ENCODE data around the gene PRR7. TPM values are rescaled to one million over a fixed set of nuclear protein-coding genes. Genes with fewer than 3 reads are reported as not detected.

Gene PRR7
- total and polyA plus RNA-seq, 2 of the 13 experiments (the other 11 are each of a cell fraction or from before 2014, with no cell fraction given) = 4.8 to 5.0 TPM

DNA sequence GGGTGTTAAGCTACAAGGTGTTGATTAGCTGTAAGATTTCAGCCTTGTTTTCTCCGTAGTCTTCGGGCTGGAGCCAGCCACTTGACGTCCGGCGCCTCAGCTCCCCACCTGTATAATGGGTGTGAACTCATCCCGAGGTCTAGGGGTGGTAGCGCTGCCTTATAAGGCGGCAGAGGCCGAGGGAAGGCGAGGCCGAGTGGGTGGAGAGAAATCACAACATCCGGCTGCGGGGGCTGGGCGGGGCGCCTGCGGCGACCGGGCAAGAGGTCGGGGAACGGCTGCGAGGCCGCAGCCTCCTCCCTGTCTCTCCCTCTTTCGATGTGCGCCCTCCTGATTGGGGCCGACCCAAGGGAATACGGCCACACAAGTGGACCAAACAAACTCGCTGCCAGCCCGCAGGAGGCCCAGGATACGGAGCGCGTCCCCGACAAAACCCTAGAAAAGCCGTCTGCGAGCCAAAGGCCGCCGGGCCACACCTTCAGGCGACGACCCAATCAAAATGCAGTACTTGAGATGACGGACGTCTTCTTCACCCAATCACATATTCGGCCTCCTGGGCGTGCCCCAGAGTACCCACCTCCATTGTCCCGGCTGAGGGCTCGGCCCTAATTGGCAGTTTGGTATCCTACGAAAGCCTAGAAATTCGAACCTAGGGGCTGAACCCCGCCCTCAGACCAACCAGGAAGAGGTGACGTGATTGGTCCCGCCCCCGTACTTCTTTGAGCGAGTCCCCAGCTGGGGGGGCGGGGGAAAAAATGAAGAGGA is 20.6 kb upstream of the PRR7 start (continued):
- TF ChIP-seq, protein P1, sequence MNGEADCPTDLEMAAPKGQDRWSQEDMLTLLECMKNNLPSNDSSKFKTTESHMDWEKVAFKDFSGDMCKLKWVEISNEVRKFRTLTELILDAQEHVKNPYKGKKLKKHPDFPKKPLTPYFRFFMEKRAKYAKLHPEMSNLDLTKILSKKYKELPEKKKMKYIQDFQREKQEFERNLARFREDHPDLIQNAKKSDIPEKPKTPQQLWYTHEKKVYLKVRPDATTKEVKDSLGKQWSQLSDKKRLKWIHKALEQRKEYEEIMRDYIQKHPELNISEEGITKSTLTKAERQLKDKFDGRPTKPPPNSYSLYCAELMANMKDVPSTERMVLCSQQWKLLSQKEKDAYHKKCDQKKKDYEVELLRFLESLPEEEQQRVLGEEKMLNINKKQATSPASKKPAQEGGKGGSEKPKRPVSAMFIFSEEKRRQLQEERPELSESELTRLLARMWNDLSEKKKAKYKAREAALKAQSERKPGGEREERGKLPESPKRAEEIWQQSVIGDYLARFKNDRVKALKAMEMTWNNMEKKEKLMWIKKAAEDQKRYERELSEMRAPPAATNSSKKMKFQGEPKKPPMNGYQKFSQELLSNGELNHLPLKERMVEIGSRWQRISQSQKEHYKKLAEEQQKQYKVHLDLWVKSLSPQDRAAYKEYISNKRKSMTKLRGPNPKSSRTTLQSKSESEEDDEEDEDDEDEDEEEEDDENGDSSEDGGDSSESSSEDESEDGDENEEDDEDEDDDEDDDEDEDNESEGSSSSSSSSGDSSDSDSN (CRISPR knock-in tag; IDR thresholded peaks at IDR 0.05) = 0 out of 2 replicates have a peak, but pooled peaks have one; percentile 30
- TF ChIP-seq SMARCC2 (IDR thresholded peaks at IDR 0.05) (no peak), EHMT2 (IDR thresholded peaks at IDR 0.05; ENCODE audit: borderline replicate concordance, low read depth, low read length) (no peak), HMG20A (CRISPR knock-in tag; IDR thresholded peaks at IDR 0.05; ENCODE audit: borderline replicate concordance) (no peak), RFXAP (CRISPR knock-in tag; IDR thresholded peaks at IDR 0.05; ENCODE audit: borderline replicate concordance) (peak; percentile 76), ZBTB8A (CRISPR knock-in tag; IDR thresholded peaks at IDR 0.05; ENCODE audit: borderline replicate concordance, low read depth) (no peak), ZNF761 (CRISPR knock-in tag; conservative IDR thresholded peaks at IDR 0.05) (no peak), ZNF34 (CRISPR knock-in tag; IDR thresholded peaks at IDR 0.05; ENCODE audit: borderline replicate concordance) (no peak), ZMAT5 (CRISPR knock-in tag; IDR thresholded peaks at IDR 0.05; ENCODE audit: borderline replicate concordance, low read depth) (no peak), ADNP (CRISPR knock-in tag; IDR thresholded peaks at IDR 0.05) (peak; percentile 83; the same call in 1 of the 2 replicates)
- TF ChIP-seq, protein P2, sequence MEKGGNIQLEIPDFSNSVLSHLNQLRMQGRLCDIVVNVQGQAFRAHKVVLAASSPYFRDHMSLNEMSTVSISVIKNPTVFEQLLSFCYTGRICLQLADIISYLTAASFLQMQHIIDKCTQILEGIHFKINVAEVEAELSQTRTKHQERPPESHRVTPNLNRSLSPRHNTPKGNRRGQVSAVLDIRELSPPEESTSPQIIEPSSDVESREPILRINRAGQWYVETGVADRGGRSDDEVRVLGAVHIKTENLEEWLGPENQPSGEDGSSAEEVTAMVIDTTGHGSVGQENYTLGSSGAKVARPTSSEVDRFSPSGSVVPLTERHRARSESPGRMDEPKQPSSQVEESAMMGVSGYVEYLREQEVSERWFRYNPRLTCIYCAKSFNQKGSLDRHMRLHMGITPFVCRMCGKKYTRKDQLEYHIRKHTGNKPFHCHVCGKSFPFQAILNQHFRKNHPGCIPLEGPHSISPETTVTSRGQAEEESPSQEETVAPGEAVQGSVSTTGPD (CRISPR knock-in tag; IDR thresholded peaks at IDR 0.05) = no peak; the same call in 1 of the 2 replicates
- TF ChIP-seq, protein P3, sequence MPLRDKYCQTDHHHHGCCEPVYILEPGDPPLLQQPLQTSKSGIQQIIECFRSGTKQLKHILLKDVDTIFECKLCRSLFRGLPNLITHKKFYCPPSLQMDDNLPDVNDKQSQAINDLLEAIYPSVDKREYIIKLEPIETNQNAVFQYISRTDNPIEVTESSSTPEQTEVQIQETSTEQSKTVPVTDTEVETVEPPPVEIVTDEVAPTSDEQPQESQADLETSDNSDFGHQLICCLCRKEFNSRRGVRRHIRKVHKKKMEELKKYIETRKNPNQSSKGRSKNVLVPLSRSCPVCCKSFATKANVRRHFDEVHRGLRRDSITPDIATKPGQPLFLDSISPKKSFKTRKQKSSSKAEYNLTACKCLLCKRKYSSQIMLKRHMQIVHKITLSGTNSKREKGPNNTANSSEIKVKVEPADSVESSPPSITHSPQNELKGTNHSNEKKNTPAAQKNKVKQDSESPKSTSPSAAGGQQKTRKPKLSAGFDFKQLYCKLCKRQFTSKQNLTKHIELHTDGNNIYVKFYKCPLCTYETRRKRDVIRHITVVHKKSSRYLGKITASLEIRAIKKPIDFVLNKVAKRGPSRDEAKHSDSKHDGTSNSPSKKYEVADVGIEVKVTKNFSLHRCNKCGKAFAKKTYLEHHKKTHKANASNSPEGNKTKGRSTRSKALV (CRISPR knock-in tag; IDR thresholded peaks at IDR 0.05) = peak; percentile 70
- TF ChIP-seq, protein P4, sequence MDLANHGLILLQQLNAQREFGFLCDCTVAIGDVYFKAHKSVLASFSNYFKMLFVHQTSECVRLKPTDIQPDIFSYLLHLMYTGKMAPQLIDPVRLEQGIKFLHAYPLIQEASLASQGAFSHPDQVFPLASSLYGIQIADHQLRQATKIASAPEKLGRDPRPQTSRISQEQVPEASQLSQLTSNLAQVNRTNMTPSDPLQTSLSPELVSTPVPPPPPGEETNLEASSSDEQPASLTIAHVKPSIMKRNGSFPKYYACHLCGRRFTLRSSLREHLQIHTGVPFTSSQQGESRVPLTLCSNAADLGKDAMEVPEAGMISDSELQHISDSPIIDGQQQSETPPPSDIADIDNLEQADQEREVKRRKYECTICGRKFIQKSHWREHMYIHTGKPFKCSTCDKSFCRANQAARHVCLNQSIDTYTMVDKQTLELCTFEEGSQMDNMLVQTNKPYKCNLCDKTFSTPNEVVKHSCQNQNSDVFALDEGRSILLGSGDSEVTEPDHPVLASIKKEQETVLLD (CRISPR knock-in tag; IDR thresholded peaks at IDR 0.05; ENCODE audit: low read depth) = no peak
- TF ChIP-seq, protein P5, sequence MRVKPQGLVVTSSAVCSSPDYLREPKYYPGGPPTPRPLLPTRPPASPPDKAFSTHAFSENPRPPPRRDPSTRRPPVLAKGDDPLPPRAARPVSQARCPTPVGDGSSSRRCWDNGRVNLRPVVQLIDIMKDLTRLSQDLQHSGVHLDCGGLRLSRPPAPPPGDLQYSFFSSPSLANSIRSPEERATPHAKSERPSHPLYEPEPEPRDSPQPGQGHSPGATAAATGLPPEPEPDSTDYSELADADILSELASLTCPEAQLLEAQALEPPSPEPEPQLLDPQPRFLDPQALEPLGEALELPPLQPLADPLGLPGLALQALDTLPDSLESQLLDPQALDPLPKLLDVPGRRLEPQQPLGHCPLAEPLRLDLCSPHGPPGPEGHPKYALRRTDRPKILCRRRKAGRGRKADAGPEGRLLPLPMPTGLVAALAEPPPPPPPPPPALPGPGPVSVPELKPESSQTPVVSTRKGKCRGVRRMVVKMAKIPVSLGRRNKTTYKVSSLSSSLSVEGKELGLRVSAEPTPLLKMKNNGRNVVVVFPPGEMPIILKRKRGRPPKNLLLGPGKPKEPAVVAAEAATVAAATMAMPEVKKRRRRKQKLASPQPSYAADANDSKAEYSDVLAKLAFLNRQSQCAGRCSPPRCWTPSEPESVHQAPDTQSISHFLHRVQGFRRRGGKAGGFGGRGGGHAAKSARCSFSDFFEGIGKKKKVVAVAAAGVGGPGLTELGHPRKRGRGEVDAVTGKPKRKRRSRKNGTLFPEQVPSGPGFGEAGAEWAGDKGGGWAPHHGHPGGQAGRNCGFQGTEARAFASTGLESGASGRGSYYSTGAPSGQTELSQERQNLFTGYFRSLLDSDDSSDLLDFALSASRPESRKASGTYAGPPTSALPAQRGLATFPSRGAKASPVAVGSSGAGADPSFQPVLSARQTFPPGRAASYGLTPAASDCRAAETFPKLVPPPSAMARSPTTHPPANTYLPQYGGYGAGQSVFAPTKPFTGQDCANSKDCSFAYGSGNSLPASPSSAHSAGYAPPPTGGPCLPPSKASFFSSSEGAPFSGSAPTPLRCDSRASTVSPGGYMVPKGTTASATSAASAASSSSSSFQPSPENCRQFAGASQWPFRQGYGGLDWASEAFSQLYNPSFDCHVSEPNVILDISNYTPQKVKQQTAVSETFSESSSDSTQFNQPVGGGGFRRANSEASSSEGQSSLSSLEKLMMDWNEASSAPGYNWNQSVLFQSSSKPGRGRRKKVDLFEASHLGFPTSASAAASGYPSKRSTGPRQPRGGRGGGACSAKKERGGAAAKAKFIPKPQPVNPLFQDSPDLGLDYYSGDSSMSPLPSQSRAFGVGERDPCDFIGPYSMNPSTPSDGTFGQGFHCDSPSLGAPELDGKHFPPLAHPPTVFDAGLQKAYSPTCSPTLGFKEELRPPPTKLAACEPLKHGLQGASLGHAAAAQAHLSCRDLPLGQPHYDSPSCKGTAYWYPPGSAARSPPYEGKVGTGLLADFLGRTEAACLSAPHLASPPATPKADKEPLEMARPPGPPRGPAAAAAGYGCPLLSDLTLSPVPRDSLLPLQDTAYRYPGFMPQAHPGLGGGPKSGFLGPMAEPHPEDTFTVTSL (CRISPR knock-in tag; IDR thresholded peaks at IDR 0.05; ENCODE audit: borderline replicate concordance) = no peak

Measured in HepG2 (cell line).